Measurements from ENCODE around the gene TTI1. TPM values are rescaled to one million over a fixed set of nuclear protein-coding genes. Genes with fewer than 3 reads are reported as not detected.

The TTI1 gene
- 10 to 100 TPM in 1 of 2 donors, 1 to 10 TPM in 1; 9.6 to 13.6 TPM for total RNA-seq
- long read RNA-seq, transcript TTI1-201 (8 exons, 3,825 nt): major isoform, 7 of 11 reads
- long read RNA-seq, partial matches to known transcripts: 1 of 11 reads
- long read RNA-seq, other reads (novel, unspliced or antisense): 2 of 11 reads

- DNase-seq: peak; percentile 89 to 92
- intact Hi-C loops (cut with DNase I, micrococcal nuclease): no loop called here
- ATAC-seq: peak; percentile 96
Observed at GRCh38 chr20:38033330-38034107, at the start of gene TTI1, which contains the start of gene RPRD1B. TSS of gene TTI1 (minus strand) at chr20:38033456. CDS start at chr20:38013816, 19,640 bp downstream. TSS of gene RPRD1B (plus strand) at chr20:38033746. CDS start at chr20:38033948, 202 bp downstream.

- no peak for ATAC-seq
- no peak for DNase-seq
- intact Hi-C loops (cut with DNase I, micrococcal nuclease): no loop called here
Observed at GRCh38 chr20:38082894-38083293, 49.6 kb upstream of the TTI1 start.

DNA sequence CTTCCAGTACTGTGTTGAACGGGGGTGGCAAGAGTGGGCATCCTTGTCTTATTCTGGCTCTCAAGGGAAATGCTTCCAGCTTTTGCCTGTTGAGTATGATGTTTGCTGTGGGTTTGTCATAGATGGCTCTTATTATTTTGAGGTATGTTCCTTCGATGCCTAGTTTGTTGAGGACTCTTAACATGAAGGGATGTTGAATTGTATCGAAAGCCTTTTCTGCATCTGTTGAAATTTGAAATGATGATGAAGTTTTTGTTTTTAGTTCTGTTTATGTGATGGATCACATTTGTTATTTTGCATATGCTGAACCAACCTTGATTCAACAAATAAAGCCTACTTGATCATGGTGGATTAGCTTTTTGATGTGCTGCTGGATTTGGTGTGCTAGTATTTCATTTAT, 48.3 kb upstream of the TTI1 start:
- no peak for ATAC-seq
- intact Hi-C loops (cut with DNase I, micrococcal nuclease): no loop called here
- DNase-seq: no peak

GRCh38 chr20:38079353-38079752, 46.1 kb upstream of the TTI1 start:
- ATAC-seq: no peak
- no peak for DNase-seq
- intact Hi-C loops (cut with DNase I, micrococcal nuclease): no loop called here

GRCh38 chr20:38078084-38078483, 44.8 kb upstream of the TTI1 start:
- DNase-seq: no peak
- intact Hi-C loops (cut with DNase I, micrococcal nuclease): no loop called here
- ATAC-seq: no peak

- ATAC-seq: no peak
- intact Hi-C loops (cut with DNase I, micrococcal nuclease): no loop called here
- DNase-seq: no peak
Observed at GRCh38 chr20:38076548-38076947, 43.3 kb upstream of the TTI1 start.

DNA sequence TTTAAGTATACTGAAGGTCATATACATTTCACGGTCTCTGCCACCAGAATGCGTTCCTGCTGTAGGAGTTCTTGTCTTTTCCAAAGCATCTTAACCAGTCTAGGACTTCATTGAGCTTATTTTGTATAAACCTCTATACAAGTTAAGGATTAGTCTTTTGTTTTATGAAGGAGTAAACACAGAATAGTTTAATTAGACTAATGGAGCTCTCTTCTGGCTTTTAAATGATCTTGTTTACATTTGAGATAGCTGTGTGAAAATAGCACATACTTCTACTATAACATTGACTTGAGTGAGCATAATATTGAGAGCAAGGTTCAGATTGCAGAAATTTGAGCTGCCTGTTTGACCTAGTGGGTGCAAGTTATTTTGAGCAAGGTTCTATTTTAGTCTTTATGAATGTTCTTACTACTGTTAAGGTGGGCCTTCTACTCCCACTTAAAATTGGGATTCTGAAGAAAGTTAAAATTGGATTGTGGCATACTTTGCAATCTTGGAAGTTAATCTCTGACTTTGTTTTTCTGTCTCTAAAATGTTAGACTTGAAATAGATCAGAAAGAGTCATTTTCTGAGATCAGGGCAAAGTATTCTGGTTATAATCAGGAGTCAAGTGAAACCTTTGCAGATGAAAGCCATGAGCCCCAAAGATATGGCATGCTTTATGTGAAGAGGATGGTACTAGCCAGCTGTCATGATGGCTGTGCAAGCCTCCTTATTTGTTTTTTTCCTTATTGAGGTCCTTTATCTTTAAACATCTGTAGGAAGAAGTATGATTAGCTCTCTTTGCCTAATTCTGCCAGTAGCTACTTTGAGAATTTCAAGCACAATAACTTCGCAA, 42.1 kb upstream of the TTI1 start:
- intact Hi-C loops (cut with DNase I, micrococcal nuclease): no loop called here
- ATAC-seq (no peak), DNase-seq (no peak)

DNA sequence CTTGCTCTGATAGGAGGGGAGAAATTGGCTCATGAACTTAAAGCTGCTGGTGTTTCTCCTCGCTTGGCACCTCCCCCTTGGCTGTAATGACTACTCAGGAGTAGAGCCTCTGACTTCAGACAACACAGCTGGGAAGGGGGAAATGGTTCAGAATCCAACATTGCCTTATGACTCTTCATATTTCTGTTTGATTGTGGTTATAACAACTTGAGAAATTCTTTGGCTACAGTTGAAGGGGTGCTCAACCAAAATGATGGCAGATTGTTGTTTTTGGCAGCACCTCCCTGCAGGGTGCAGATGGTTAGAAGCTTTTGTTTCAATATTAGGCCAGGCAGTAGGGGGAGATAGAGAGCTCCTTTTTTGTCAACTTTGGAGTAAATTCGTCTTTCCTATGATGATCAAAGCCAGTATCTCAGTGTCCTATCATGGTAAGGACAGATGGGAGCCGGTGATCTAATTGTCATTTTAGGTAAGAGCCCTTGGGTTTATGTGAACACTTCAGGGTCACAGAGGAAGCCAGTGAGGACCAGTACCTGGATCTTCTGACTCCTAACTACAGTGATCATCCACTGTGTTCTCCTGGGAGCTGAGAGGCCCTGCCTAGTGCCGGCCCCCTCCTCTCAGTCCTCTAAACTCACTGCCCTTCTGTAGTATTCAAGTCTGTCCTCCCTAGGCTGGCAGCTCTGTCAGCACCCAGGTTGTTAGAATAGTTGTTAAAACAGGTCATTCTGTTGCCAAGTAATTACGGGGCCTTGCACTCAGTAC, 40.2 kb upstream of the TTI1 start:
- DNase-seq: peak; percentile 29 to 50
- intact Hi-C loops (cut with DNase I, micrococcal nuclease): loop anchor here in 1 of 2 donors (5.0 kb wide), 1 partner anchor 89 kb away; no protein-coding TSS in a partner anchor
- ATAC-seq: peak; percentile 76

DNA sequence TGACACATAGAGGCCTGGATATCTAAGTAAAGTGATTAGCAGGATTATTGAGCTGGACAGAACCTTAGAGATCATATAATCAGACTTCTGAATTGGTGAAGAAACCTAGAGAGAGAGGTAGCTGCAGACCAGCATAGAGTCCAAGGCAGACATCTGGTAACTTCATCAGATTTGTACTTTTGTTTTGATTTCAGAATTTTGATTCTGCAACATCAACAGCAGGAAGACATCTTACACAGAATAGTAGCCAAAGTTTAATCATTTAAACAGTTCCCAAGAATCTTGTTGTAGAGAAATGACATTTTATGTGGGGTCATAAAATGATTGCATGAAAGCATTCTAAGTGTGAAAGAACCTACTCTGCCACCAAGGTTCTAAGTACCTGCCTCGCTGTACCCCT, 39.6 kb upstream of the TTI1 start:
- no peak for ATAC-seq
- intact Hi-C loops (cut with DNase I, micrococcal nuclease): loop anchor here in 1 of 2 donors (5.0 kb wide), 1 partner anchor 89 kb away; no protein-coding TSS in a partner anchor
- no peak for DNase-seq

- no peak for DNase-seq
- intact Hi-C loops (cut with DNase I, micrococcal nuclease): loop anchor here in 1 of 2 donors (10.0 kb wide), 1 partner anchor 97 kb away; the partner anchor contains the start of gene TGM2
- ATAC-seq: no peak
Observed at GRCh38 chr20:38067717-38068365, 34.6 kb upstream of the TTI1 start.

DNA sequence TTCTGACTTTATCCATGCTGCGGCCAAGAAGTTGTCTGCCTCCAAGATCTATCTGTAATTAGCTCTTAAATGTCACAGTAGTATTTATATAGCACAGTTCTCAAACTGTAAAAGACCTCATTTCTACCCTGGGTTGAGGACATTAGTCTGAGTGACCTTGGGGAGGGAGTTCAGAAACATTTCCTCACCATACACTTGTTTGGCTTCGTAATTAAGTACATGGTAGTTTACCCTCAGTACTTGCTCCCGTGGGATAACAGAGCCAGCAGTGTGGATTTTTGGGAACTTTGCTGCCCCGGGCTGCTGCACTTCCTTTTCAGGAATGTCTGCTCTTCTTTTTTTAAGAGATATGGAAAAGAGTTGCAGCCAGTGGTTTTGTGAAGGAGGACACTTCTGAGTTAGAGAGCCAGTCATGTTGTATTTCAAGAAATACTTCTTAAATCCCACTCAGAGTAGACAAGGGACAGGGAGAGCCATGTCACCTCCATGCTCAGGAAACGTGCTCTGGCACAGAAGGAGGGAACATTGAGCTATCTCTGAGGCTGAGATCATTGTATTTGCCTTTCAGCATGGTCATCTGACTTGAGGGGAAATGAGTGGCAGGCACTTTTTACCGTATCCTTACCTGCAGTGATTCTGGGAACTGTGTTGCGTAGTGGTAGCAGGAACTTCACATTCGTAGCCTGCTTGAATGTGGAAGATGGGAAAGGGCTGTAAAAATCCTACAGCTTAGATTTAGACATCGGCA, 33.9 kb upstream of the TTI1 start:
- intact Hi-C loops (cut with DNase I, micrococcal nuclease): loop anchor here in 1 of 2 donors (10.0 kb wide), 1 partner anchor 98 kb away; the partner anchor contains the start of gene TGM2
- DNase-seq: no peak
- ATAC-seq: no peak

- intact Hi-C loops (cut with DNase I, micrococcal nuclease): loop anchor here in 1 of 2 donors (10.0 kb wide), 1 partner anchor 99 kb away; the partner anchor contains the start of gene TGM2
- no peak for ATAC-seq
- DNase-seq: no peak
Observed at GRCh38 chr20:38065764-38066375, 32.6 kb upstream of the TTI1 start.

DNA sequence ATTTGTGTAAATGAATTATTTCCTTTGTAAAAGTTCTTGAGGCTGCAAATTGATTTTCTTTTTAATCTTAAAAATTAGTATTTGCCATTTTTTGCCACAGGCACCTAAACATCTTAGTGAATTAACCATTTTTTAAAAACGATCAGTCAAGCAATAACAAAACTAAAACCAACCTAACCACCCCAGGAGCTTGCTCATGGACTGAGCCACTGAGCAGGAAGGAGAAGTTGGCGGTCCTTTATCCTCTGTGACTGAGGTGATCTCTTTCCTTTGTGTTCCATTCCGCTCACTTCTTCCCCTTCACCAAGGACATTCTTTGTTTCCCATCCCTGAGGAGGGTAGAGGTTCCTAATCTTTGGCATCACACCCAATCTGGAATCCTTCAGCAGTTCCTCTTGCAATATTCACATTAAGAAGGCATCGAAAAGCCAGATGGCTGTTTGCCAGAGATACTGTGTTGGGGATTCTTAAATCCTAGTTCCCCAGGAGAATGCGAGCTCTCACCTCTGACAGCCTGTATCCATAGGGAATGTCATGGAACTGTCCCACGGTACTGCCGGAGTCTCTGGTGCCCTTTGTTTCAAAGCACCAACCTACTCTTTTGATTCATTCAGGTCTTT, 30.8 kb upstream of the TTI1 start:
- DNase-seq: no peak
- no peak for ATAC-seq
- intact Hi-C loops (cut with DNase I, micrococcal nuclease): loop anchor here in 1 of 2 donors (10.0 kb wide), 1 partner anchor 101 kb away; the partner anchor contains the start of gene TGM2

- no peak for DNase-seq
- no peak for ATAC-seq
- intact Hi-C loops (cut with DNase I, micrococcal nuclease): loop anchor here in 1 of 2 donors (10.0 kb wide), 1 partner anchor 102 kb away; the partner anchor contains the start of gene TGM2
Observed at GRCh38 chr20:38062890-38063289, 29.6 kb upstream of the TTI1 start.

GRCh38 chr20:38061109-38061508, 27.9 kb upstream of the TTI1 start:
- intact Hi-C loops (cut with DNase I, micrococcal nuclease): loop anchor here in 1 of 2 donors (10.0 kb wide), 1 partner anchor 104 kb away; the partner anchor contains the start of gene TGM2
- no peak for ATAC-seq
- no peak for DNase-seq

DNA sequence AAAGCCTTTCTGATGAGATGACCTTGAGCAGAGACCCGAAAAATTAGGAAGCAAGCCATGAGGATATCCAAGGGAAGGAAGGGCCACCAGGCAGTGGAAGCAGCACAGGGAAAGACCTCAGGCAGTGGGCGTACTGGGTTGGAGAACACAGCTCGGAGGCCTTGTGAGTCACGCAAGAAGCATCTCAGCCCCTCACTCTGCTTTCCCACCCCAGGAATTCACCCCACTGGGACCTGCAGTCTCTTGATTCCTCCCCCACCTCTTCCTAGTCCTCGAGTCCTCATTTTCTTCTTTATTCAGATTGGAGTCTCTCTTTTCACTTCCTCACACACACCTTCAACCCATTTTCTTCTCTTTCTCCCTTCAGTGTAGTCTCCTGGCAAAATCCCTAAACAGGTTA, 27.3 kb upstream of the TTI1 start:
- intact Hi-C loops (cut with DNase I, micrococcal nuclease): loop anchor here in 1 of 2 donors (10.0 kb wide), 1 partner anchor 104 kb away; the partner anchor contains the start of gene TGM2
- DNase-seq (no peak), ATAC-seq (no peak)

Measured in left colon (tissue), 2 donors.